ENCODE data around the gene ISM2. TPM values are rescaled to one million over a fixed set of nuclear protein-coding genes. Genes with fewer than 3 reads are reported as not detected.

Gene ISM2
- total RNA-seq, 1 donor from 2014 or later: 0.07 TPM

GRCh38 chr14:77436042-77436441 is 62.6 kb downstream of the ISM2 start:
- H3K9me3 Mint-ChIP-seq: no peaks in the 10 kb centered on the region
- intact Hi-C loops (cut with micrococcal nuclease): no loop called here
- H3K36me3 Mint-ChIP-seq (ENCODE audit: low read depth): peaks cover 36% of the 10 kb centered on the region
- no peaks in the 10 kb centered on the region for H3K27me3 Mint-ChIP-seq
- DNase-seq: no peak
- no peak overlapping the region for H3K27ac Mint-ChIP-seq
- H3K4me3 Mint-ChIP-seq: no peak overlapping the region
- no peaks in the 10 kb centered on the region for H3K4me1 Mint-ChIP-seq

GRCh38 chr14:77426396-77426795 is 72.2 kb downstream of the ISM2 start:
- Mint-ChIP-seq H3K27me3 (no peaks in the 10 kb centered on the region), H3K4me1 (no peaks in the 10 kb centered on the region), H3K36me3 (ENCODE audit: low read depth) (peaks cover 65% of the 10 kb centered on the region), H3K4me3 (no peak overlapping the region), H3K27ac (no peak overlapping the region), H3K9me3 (no peaks in the 10 kb centered on the region)
- DNase-seq: no peak
- intact Hi-C loops (cut with micrococcal nuclease): no loop called here

GRCh38 chr14:77424862-77425261 is 73.8 kb downstream of the ISM2 start:
- Mint-ChIP-seq H3K4me1 (no peaks in the 10 kb centered on the region), H3K27ac (no peak overlapping the region), H3K36me3 (ENCODE audit: low read depth) (peaks cover 64% of the 10 kb centered on the region), H3K9me3 (peaks cover 3% of the 10 kb centered on the region), H3K27me3 (no peaks in the 10 kb centered on the region), H3K4me3 (no peak overlapping the region)
- DNase-seq: no peak
- intact Hi-C loops (cut with micrococcal nuclease): no loop called here

Other genes starting within 250 kb of the ISM2 start
- gene NGB, start 227.6 kb downstream of the ISM2 start, total RNA-seq: not detected in 2 replicates
- gene POMT2, start 177.9 kb downstream of the ISM2 start, total RNA-seq: 23.5 and 24.3 TPM in 2 replicates
- 9.5 and 9.9 TPM in 2 replicates for gene GSTZ1, start 177.8 kb downstream of the ISM2 start, total RNA-seq
- 31.1 and 32.1 TPM in 2 replicates for gene TMED8, start 121.7 kb downstream of the ISM2 start, total RNA-seq
- 0.28 and 0.63 TPM in 2 replicates for gene SAMD15, start 121.4 kb downstream of the ISM2 start, total RNA-seq
- gene NOXRED1, start 75.3 kb downstream of the ISM2 start, total RNA-seq: 0.19 and 0.40 TPM in 2 replicates
- gene VIPAS39, start 41.2 kb downstream of the ISM2 start, total RNA-seq: 17.7 and 18.5 TPM in 2 replicates
- 418 and 441 TPM in 2 replicates for gene AHSA1, start 40.7 kb downstream of the ISM2 start, total RNA-seq
- 26.6 and 28.3 TPM in 2 replicates for gene SPTLC2, start 117.8 kb upstream of the ISM2 start, total RNA-seq
- gene ALKBH1, start 209.2 kb upstream of the ISM2 start, total RNA-seq: 17.9 and 19.2 TPM in 2 replicates
- 184 and 190 TPM in 2 replicates for gene SLIRP, start 209.3 kb upstream of the ISM2 start, total RNA-seq